Nephron progenitor cell (in vitro differentiated cells): ENCODE results near the gene SYK.
"Not testable (repeated sequence)": the region's sequence is repeated elsewhere in the genome, so short reads cannot be mapped to it uniquely, and the experiment has no call there.

Experiments
- DNase-seq: peaks from one replicate; pipeline ENCODE4 v3.0.0; 2021
- H3K27ac Mint-ChIP-seq: 2 replicates; pipeline ENCODE4 v1.8.0; 2021; ENCODE audit warnings: mild to moderate bottlenecking, moderate library complexity, mixed read lengths
- H3K27me3 Mint-ChIP-seq: 2 replicates; pipeline ENCODE4 v1.8.0; 2021; ENCODE audit warnings: mild to moderate bottlenecking, low read depth, mixed read lengths; ENCODE audit not compliant: poor library complexity
- H3K36me3 Mint-ChIP-seq: 2 replicates; pipeline ENCODE4 v1.8.0; 2021; ENCODE audit warnings: low read depth, mixed read lengths
- H3K4me1 Mint-ChIP-seq: 2 replicates; pipeline ENCODE4 v1.8.0; 2021; ENCODE audit warnings: mixed read lengths
- H3K4me3 Mint-ChIP-seq: 2 replicates; pipeline ENCODE4 v1.8.0; 2021; ENCODE audit warnings: mild to moderate bottlenecking, moderate library complexity, mixed read lengths
- H3K9me3 Mint-ChIP-seq: 2 replicates; pipeline ENCODE4 v1.8.0; 2021; ENCODE audit warnings: mild to moderate bottlenecking, moderate library complexity, mixed read lengths
- TF ChIP-seq, protein P1 (sequence below): fragments of 200-600 bp; sonication (generic); IDR thresholded peaks from 2 replicates; pipeline ENCODE4 v1.5.0; 2021; ENCODE audit warnings: antibody characterized with exemption

The SYK gene

DNA sequence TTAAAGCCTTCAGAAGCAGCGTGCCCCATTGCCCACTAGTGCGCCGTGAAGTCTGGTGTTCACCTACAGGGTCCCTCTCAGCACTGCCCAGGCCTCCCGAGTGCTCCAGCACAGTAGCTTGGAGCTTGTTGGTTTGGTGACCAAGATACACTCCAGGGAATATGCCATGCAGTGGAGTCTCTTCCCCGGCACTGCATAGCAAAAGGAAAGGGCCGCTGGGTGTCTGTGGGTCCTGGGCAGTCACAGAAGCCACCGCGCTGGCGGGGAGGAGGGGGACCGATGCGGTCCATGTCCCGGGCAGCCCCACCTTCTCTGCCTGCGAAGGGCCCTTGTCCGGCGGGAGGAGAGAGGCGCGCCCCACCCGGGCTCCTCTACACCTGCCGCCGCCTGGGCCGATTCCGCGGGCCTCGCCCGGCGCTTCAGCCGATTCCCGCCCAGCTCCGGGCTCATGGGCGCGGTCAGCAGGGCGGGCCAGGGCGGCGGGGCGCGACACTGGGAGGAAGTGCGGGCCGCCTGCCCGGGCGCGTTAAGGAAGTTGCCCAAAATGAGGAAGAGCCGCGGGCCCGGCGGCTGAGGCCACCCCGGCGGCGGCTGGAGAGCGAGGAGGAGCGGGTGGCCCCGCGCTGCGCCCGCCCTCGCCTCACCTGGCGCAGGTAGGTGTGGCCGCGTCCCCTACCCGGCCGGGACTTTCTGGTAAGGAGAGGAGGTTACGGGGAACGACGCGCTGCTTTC lies at the start of gene SYK:
TSS of gene SYK (plus strand) at position 579 of the 732 bp plus-strand sequence. CDS start 42,080 bp downstream, outside the sequence.
- Mint-ChIP-seq H3K27me3 (peaks cover 80% of the 10 kb centered on the region), H3K27ac (no peak within 1 kb of the TSS), H3K36me3 (no peaks in the 10 kb centered on the region), H3K9me3 (peaks cover 4% of the 10 kb centered on the region), H3K4me1 (peaks cover 15% of the 10 kb centered on the region), H3K4me3 (peak within 1 kb of the TSS; percentile 81)
- TF ChIP-seq, protein P1, sequence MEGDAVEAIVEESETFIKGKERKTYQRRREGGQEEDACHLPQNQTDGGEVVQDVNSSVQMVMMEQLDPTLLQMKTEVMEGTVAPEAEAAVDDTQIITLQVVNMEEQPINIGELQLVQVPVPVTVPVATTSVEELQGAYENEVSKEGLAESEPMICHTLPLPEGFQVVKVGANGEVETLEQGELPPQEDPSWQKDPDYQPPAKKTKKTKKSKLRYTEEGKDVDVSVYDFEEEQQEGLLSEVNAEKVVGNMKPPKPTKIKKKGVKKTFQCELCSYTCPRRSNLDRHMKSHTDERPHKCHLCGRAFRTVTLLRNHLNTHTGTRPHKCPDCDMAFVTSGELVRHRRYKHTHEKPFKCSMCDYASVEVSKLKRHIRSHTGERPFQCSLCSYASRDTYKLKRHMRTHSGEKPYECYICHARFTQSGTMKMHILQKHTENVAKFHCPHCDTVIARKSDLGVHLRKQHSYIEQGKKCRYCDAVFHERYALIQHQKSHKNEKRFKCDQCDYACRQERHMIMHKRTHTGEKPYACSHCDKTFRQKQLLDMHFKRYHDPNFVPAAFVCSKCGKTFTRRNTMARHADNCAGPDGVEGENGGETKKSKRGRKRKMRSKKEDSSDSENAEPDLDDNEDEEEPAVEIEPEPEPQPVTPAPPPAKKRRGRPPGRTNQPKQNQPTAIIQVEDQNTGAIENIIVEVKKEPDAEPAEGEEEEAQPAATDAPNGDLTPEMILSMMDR, result no peak
- DNase-seq, result peak; percentile 57

GRCh38 chr9:90755514-90756371 lies 45.9 kb upstream of the SYK start:
- peak; percentile 49 for DNase-seq
- H3K4me3 Mint-ChIP-seq, H3K27ac Mint-ChIP-seq: not testable (repeated sequence)

DNA sequence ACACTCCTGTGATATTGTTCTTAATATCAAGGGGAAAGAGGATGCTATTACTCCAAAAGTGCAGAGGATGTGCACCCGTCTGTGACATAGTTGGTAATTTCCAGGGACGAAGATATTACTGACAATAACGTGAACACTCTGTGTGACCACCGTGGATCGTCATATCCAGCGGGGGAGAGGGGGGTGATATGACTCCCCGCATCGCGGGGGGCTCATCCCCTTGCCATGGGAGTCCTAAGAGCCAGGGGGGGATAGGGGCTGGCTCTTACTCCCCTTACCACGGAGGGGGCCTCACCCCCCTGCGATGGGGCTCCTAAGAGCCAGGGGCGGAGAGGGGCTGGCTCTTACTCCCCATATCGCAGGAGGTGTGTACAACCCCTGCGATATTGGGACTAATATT lies 41.0 kb upstream of the SYK start:
- H3K4me3 Mint-ChIP-seq, H3K36me3 Mint-ChIP-seq, H3K27ac Mint-ChIP-seq, DNase-seq, H3K27me3 Mint-ChIP-seq: not testable (repeated sequence)
- H3K4me1 Mint-ChIP-seq, result peaks cover 13% of the 10 kb centered on the region
- peaks cover 28% of the 10 kb centered on the region for H3K9me3 Mint-ChIP-seq

More at GRCh38 chr9:90755514-90756371, 45.9 kb upstream of the SYK start:
- not testable (repeated sequence) for H3K36me3 Mint-ChIP-seq, H3K27me3 Mint-ChIP-seq, H3K9me3 Mint-ChIP-seq
- TF ChIP-seq, protein P1, result peak; percentile 58
- H3K4me1 Mint-ChIP-seq, result peaks cover 13% of the 10 kb centered on the region

DNA sequence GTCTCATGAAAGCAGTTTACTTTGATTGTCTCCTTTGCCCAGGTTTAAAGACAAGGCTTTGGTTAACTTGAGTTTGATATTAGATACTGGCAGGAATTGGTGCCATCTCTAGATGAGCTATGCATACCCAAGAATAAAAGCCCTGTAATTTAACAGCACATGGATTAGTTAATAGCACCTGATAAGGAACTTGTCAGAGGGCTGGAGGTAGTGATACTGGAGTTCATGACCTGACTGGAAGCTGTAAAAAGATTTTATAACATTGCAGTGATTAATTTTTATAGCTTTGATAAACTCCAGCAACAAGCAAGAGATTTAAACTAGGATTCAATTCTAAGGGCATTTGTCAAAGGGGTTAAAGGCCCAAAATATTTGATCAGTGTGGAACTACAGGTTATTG lies 34.9 kb upstream of the SYK start:
- no peak overlapping the region for H3K27ac Mint-ChIP-seq
- TF ChIP-seq, protein P1, result no peak
- peaks cover 72% of the 10 kb centered on the region for H3K9me3 Mint-ChIP-seq
- no peaks in the 10 kb centered on the region for H3K4me1 Mint-ChIP-seq
- peaks cover 5% of the 10 kb centered on the region for H3K36me3 Mint-ChIP-seq
- H3K27me3 Mint-ChIP-seq, result peaks cover 3% of the 10 kb centered on the region
- H3K4me3 Mint-ChIP-seq, result no peak overlapping the region
- DNase-seq, result no peak

DNA sequence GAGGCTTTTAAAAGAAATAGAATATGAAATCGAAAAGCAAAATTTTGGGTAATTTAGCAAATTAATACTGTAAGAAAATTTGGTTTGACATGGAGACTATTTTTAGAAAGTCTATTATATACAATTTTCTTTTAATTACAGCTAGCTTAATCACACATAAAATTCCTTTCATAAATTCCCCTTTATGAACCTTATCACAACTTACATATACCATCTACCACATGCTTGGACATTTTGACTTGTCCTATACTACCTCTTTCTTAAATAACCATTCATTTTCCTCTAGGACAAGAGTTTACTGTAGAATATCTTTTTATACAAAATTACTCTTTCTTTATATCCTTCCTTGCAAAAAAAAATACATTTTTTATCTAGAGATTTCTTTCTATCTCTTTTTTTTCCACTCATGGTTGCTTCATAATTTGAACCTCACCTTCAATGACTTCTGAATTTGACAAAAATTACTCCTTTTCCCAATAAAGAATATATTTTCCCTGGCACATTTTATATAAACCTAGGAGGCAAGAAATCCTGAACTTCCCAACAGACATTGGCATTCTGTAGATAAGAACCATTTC lies 34.0 kb upstream of the SYK start:
- Mint-ChIP-seq H3K4me3 (no peak overlapping the region), H3K27me3 (peaks cover 3% of the 10 kb centered on the region), H3K9me3 (peaks cover 65% of the 10 kb centered on the region), H3K36me3 (peaks cover 5% of the 10 kb centered on the region), H3K27ac (no peak overlapping the region), H3K4me1 (no peaks in the 10 kb centered on the region)
- no peak for DNase-seq
- TF ChIP-seq, protein P1, result no peak

GRCh38 chr9:90770182-90770738 lies 31.4 kb upstream of the SYK start:
- H3K4me3 Mint-ChIP-seq, result no peak overlapping the region
- H3K36me3 Mint-ChIP-seq, result peaks cover 5% of the 10 kb centered on the region
- H3K27ac Mint-ChIP-seq, result no peak overlapping the region
- no peak for DNase-seq
- H3K27me3 Mint-ChIP-seq, result peaks cover 3% of the 10 kb centered on the region
- H3K9me3 Mint-ChIP-seq, result peaks cover 52% of the 10 kb centered on the region
- no peaks in the 10 kb centered on the region for H3K4me1 Mint-ChIP-seq
- TF ChIP-seq, protein P1, result no peak
